Left lung (tissue), 10 donors: ENCODE results near the gene GP1BA. TPM values are rescaled to one million over a fixed set of nuclear protein-coding genes. Genes with fewer than 3 reads are reported as not detected.

Source experiments
- ATAC-seq: fragments of 200-7000 bp; cut with Tn5 transposase; one replicate; pipeline ENCODE4 v1.9.1; 2020; ENCODE audit warnings: moderate library complexity
- DNase-seq, 4 donors: peaks; one replicate each; pipeline ENCODE4 v3.0.0-alpha.2; 2013 to 2020
- H3K27ac ChIP-seq, 2 donors: fragments of 200-600 bp; sonication (generic) in 1 of 2; one replicate each; pipeline versions ENCODE4 v1.5.0 to v1.8.0; 2020 to 2021
- H3K27me3 ChIP-seq, 2 donors: fragments of 200-600 bp; sonication (generic) in 1 of 2; one replicate each; pipeline versions ENCODE4 v1.5.0 to v1.8.0; 2020 to 2021
- H3K36me3 ChIP-seq, 2 donors: fragments of 200-600 bp; sonication (generic) in 1 of 2; one replicate each; pipeline versions ENCODE4 v1.5.0 to v1.8.0; 2020 to 2021
- H3K4me1 ChIP-seq, 2 donors: fragments of 200-600 bp; one replicate each; pipeline ENCODE4 v1.8.0; 2021
- H3K4me3 ChIP-seq, 2 donors: fragments of 200-600 bp; sonication (generic) in 1 of 2; one replicate each; pipeline versions ENCODE4 v1.5.0 to v1.8.0; 2020 to 2021; ENCODE audit warnings: mild to moderate bottlenecking in 1 of 2
- H3K9me3 ChIP-seq, 2 donors: fragments of 200-600 bp; sonication (generic) in 1 of 2; one replicate each; pipeline versions ENCODE4 v1.5.0 to v1.8.0; 2020 to 2021
- intact Hi-C, 2 donors: fragments of 100-400 bp; cut with DNase I; formaldehyde crosslinking; loops; one replicate each; pipeline versions ENCODE4 v1.11.2 to v1.14.2; 2022
- polyA plus RNA-seq, 6 donors: library from polyadenylated mRNA; unstranded; fragments of 120-200 nt; gene quantifications; one replicate each; pipeline ENCODE4 v1.2.1, GENCODE V29; 2013; ENCODE audit not compliant: insufficient read length in 6 of 6
- total RNA-seq, 2 donors: library from RNA; stranded (reverse); fragmentation: NEBNext Ultra II Directional; extraction: Animal tissue kit (Norgen Biotek cat#: 25700); gene quantifications; one replicate each; pipeline ENCODE4 v1.2.1, GENCODE V29; 2021
- TF ChIP-seq, protein P1 (sequence below), 2 donors: fragments of 200-600 bp; sonication (generic) in 1 of 2; IDR thresholded peaks; one replicate each; pipeline versions ENCODE4 v1.5.0 to v1.8.0; 2021; ENCODE audit warnings: antibody characterized with exemption in 2 of 2
- donor health status: DM: no; HTN: yes; CAD: no.
- donor health status: DM: no; HTN: no; CAD: no.

The GP1BA gene
- total and polyA plus RNA-seq, 8 donors = 0.31 to 3.7 (median 3.4) TPM

- H3K4me3 ChIP-seq = no peak overlapping the region
- intact Hi-C loops = no loop called here
- ATAC-seq = no peak
- H3K36me3 ChIP-seq = peaks cover 0 to 32% of the 10 kb centered on the region in 2 donors
- H3K27me3 ChIP-seq = no peaks in the 10 kb centered on the region
- no peak for DNase-seq
- H3K9me3 ChIP-seq = no peaks in the 10 kb centered on the region
- H3K4me1 ChIP-seq = peaks cover 0 to 12% of the 10 kb centered on the region in 2 donors
- H3K27ac ChIP-seq = no peak overlapping the region
- TF ChIP-seq, protein P1, sequence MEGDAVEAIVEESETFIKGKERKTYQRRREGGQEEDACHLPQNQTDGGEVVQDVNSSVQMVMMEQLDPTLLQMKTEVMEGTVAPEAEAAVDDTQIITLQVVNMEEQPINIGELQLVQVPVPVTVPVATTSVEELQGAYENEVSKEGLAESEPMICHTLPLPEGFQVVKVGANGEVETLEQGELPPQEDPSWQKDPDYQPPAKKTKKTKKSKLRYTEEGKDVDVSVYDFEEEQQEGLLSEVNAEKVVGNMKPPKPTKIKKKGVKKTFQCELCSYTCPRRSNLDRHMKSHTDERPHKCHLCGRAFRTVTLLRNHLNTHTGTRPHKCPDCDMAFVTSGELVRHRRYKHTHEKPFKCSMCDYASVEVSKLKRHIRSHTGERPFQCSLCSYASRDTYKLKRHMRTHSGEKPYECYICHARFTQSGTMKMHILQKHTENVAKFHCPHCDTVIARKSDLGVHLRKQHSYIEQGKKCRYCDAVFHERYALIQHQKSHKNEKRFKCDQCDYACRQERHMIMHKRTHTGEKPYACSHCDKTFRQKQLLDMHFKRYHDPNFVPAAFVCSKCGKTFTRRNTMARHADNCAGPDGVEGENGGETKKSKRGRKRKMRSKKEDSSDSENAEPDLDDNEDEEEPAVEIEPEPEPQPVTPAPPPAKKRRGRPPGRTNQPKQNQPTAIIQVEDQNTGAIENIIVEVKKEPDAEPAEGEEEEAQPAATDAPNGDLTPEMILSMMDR (IDR thresholded peaks at IDR 0.05) = no peak
Observed at GRCh38 chr17:4960279-4960922, 28.3 kb downstream of the GP1BA start.

DNA sequence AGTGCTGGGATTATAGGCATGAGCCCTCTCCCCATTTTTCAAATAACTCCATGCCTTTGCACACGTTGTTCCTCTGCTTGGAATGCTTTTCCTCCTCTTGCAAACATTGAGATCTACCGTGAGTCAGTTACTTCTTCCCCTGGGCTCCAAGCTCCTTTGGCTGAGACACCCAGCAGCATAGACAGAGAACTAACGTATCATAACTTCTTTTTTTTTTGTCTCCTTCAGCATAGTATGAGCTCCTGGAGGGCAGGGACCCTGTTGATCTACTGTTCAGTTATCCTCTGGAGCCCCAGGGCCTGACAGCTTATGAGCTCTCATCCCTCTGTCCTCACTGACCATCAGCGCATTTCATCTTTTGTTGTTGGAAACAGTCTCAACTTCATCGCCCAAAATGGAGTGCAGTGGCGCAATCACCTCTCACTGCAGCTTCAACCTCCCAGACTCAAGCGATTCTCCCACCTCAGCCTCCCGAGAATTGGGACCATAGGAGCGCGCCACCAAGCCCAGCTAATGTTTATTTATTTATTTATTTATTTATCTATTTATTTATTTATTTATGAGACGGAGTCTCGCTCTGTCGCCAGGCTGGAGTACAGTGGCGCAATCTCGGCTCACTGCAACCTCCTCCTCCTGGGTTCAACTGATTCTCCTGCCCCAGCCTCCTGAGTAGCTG, 33.4 kb downstream of the GP1BA start:
- intact Hi-C loops = no loop called here
- Histone ChIP-seq H3K9me3 (no peaks in the 10 kb centered on the region), H3K4me3 (peak overlapping the region in 1 of 2 donors; percentile 67), H3K27me3 (no peaks in the 10 kb centered on the region), H3K4me1 (peaks cover 17 to 46% of the 10 kb centered on the region in 2 donors), H3K36me3 (peaks cover 0 to 32% of the 10 kb centered on the region in 2 donors), H3K27ac (peak overlapping the region; percentile 94 to 97)
- TF ChIP-seq, protein P1 (IDR thresholded peaks at IDR 0.05) = no peak
- ATAC-seq = no peak
- DNase-seq = no peak

DNA sequence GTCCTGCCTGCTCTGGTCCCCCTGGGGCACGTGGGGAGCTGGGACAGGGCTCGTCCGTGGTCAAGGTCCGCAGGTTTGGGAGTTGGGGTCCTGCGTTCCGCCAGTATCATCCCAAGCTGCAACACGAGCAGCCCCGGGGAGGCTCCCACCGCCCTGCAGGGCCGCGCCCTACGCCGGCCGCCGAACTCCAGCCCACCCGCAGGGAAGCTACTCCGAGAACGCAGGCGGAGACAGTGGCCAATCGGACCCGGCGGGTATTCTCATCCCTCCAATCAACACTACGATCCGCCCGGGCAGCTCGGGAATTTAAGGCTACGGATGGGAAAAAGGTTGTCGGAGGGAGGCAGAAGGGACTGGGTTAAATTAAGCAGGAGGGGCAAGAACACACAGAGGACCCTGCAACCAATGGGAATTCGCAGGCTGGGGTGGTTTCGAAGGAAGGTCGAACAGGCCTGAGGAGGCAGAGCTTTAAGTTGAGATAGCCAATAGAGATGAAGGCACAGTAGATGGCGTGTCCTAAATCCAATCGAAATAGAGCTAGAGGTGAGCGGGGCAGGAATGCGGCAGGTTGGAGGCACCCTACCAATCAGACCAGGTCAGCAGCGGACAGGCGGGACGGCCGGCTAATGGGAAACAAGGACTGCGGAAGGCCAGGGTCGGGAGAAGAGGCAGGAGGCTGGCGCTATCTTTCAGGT, 34.9 kb downstream of the GP1BA start:
- Histone ChIP-seq H3K4me1 (peaks cover 17 to 46% of the 10 kb centered on the region in 2 donors), H3K36me3 (peaks cover 0 to 35% of the 10 kb centered on the region in 2 donors), H3K27me3 (no peaks in the 10 kb centered on the region), H3K4me3 (peak overlapping the region; percentile 63 to 67), H3K9me3 (no peaks in the 10 kb centered on the region), H3K27ac (peak overlapping the region; percentile 94 to 97)
- intact Hi-C loops = no loop called here
- ATAC-seq (peak; percentile 87), DNase-seq (peak; percentile 94 to 100 (median 99))
- TF ChIP-seq, protein P1 (IDR thresholded peaks at IDR 0.05) = no peak

GRCh38 chr17:4967539-4968485, 35.7 kb downstream of the GP1BA start, which contains the start of gene SPAG7:
Gene SPAG7 (minus strand): TSS chr17:4967817. CDS start chr17:4967804, 13 bp downstream.
- TF ChIP-seq, protein P1 (IDR thresholded peaks at IDR 0.05) = no peak
- peak; percentile 82 for ATAC-seq
- Histone ChIP-seq H3K27ac (peak within 1 kb of the TSS; percentile 94 to 97), H3K36me3 (peaks cover 0 to 43% of the 10 kb centered on the region in 2 donors), H3K9me3 (no peaks in the 10 kb centered on the region), H3K4me3 (peak within 1 kb of the TSS; percentile 63 to 67), H3K4me1 (peaks cover 17 to 52% of the 10 kb centered on the region in 2 donors), H3K27me3 (no peaks in the 10 kb centered on the region)
- intact Hi-C loops = no loop called here
- DNase-seq = peak; percentile 95 to 100 (median 98)
